HG02588 (cell line): ENCODE measurements around the gene PMEPA1.

Experiments used
- ATAC-seq: cut with Tn5 transposase; IDR thresholded peaks from one replicate; pipeline ENCODE4 v1.9.1; 2021; ENCODE audit warnings: mild to moderate bottlenecking, moderate library complexity; ENCODE audit not compliant: unreplicated experiment

Gene PMEPA1

DNA sequence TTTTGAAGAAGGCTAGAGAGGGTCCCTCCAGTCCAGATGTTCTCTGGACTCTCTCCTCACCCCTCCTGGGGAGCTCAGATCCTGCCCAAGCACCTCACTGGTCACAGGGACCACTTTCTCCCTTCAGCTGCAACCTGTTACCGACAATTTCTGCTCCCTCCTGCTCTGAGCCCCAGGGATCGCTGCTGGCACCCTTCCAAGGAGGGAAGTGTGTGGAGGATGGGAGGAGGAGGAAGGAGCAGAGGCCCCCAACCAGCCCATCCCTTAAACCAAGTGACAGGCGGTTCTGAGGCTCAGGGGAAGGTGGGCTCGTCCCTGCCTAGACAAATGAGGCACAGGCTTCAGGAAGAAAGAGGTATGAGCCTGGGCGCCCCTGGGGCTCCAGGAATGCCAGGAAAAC lies 13.9 kb downstream of the PMEPA1 start:
- ATAC-seq: no peak

DNA sequence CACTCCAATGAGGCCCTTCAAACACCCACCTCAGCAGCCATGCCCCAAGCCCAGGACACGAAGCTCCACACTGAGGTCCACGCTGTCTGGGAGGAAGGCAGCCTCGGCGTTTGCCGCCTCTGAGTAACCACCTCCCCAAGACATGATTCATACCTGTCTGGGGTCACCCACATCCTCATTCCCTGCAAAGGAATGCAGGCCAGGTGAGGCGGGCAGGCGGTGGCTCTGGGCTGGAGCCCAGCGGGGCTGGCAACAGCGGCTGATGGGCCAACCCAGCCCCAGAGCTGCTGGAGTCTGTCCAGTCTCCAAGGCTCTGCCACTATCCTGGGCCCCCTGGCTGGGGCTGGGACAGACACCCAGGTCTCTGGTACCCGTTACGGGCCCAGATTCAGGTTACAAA lies 14.8 kb downstream of the PMEPA1 start:
- ATAC-seq: no peak

DNA sequence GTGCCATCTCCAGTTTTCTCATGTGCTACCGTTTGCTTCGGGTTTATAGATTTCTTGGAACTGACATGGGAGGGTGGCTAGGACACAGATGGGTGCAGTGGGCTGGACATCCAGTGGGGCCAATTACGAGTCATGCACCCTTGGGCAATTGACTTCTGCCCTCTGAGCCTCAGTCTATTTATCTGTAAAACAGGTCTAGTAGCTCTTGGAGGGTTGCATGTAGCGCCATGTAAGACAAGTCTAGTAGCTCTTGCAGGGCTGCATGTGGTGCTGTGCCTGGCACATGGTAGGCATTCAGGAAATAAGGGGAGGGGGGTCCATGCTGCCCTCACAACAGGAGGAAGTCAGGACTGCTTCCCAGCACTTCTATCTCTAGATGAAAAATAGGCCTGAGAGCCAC lies 15.3 kb downstream of the PMEPA1 start:
- ATAC-seq: no peak

DNA sequence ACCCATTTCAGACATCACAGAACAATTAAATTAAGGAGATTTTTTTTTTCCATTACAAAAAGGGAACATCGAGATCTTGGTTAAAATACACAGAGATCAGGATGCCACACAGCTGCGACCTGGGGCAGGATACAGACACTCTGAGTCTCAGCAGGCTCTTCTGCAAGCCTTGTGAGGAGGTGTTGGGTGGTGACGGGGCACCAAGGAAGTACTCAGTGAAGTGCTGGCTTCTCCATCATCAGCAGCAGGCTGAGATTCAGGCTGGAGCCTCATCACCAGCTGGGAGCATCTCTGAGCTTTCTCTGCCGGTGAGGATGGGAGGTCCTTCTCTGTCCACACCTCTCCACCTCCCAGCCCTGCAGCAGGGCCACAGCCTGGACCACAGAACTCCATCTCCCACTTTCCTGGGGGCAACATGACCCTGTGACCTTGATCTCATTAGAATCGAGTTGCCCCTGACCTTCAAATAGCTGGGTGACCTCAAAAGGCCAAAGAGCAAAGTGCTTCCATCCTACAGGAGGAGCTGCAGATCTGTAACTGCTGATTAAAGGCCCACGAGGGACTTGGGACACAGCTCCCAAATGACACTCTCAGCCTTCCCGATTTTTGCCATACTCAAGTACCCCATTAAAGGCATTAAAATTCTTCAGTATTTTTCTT lies 16.0 kb downstream of the PMEPA1 start:
- no peak for ATAC-seq

DNA sequence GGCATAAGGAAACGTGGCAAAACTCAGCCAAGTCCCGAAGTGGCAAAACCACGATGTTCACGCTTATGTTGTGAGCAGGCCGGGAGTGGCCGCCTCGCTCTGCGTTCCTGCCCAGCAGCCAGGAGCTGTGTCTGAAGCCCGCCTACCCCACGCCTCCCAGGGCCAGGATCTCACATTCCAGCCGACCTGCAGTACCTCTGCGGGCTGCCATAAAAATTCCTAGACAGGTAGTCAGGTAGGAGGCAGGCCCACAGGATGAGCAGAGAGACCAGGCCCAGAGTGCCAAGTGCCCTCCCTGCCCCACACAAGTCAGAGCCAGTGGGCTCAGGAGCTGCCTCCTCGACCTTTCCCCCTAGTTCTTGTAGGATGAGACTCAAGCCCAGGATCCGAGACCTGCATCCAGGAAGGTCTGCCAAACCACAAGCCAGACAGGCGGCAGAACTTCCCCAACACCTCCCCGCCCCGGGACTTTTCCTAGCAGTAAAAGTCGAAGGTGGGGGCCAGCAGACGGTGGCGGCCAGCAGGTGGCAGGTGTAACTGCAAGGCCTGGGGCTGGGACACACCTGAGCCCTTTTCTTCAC lies 16.7 kb downstream of the PMEPA1 start:
- ATAC-seq: no peak

DNA sequence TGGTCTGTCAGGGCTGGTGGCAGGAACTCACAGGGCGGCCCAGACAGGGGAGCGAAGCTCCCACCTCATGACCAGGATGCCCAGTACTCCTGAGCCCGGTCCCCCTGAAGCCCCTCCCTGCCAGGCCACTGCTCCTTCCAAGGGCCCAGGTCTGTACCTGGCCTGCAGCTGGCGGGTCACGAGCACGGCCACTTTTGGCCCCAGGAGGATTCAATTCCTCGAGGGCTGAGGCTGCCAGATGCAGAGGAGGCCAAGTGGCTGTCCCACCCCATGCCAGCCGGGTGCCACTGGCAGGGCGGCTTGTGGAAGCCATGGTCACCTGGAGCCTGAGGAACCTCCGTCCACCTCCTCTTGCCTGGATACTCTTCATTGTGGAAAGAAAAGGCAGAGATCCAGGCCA lies 17.4 kb downstream of the PMEPA1 start:
- no peak for ATAC-seq

DNA sequence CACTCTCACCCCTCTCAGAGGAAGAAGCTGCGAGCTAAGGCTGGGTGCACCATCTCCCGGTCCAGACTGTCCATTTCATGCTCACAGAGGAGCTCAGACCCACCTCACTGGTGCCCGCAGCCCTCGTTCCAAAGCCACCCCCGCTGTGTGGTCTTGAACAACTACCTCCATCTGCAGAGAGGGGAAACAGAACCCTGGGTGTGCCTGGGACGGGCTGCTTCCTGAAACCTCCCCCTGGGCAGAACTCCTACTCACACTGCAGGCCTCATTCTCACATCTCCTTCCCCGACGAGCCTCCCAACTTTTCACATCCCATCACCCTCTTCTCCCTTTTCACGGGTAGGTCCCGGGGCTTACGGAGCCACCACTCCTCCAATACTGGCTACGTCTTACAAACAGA lies 18.1 kb downstream of the PMEPA1 start:
- ATAC-seq: no peak

DNA sequence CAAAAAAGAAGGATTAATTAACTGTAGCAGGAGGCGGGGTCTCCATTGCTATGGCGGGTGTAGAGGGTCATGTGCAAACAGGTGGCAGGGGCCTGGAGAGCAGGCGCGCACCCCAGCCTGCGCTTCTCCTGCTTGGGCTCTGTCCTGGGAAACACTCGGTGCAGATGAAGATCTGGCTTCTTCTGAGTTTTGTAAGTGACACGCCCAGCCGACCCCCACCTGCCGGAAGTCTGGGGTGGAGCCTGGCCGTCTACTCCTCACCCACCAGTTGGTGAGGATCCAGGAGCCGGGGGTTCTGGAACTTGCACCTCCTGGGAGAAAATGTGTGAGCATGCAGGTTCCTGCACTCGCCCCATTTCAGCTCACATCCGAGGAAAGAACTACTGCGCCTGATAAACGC lies 19.3 kb downstream of the PMEPA1 start:
- ATAC-seq: no peak

DNA sequence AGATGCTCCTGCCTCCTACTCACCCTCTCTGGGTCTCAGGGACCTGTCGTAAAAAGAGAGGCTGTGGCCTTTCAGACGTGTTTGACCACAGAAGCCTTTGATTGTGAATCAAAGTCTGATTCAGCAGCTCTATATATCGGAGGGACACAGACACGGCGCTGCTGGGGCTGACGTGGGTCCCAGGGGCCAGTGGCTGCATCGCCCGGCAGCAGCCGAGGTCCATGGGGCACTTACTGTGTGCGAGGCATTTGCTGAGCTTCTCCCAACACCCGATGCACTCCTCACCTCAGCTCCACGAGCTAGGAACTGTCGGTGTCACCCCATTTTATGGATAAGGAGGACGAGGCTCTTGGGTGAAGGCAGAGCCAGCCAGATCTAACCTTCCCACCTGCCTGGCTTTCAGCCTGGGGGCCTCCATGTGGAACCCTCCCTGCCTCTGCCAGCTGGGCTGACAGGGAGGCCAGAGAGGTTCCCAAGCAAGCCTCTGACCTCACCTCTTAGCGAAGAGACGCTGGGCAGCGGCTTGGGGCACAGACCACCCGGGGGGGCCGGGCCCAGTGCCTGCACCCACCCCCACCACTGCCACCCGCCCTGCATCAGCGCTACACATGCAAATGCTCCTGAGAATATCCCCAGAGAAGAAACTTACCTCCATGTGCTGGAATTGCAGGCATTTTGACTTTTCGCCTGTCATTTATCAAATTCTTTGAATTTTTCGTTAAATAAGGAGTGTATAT lies 19.9 kb downstream of the PMEPA1 start:
- no peak for ATAC-seq

DNA sequence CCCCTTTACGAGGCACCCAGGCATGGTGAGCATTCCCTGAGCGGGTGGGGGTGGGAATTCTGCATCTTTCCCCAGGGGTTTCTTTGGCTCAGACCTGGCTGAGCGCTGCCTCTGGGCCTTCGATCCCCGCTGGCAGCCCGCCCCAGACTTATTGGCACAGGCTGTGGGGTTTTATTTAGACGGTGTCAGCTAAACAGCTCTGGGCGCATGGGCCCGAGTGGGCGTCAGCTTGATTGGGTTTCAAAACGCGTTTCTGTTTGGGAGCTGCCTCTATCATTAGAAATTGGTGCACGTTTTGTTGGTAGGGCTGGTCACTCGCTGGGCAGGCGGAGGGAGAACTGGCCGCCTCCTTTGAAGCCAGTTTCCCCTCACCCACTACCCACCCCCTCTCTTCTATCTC lies 21.0 kb downstream of the PMEPA1 start:
- no peak for ATAC-seq

DNA sequence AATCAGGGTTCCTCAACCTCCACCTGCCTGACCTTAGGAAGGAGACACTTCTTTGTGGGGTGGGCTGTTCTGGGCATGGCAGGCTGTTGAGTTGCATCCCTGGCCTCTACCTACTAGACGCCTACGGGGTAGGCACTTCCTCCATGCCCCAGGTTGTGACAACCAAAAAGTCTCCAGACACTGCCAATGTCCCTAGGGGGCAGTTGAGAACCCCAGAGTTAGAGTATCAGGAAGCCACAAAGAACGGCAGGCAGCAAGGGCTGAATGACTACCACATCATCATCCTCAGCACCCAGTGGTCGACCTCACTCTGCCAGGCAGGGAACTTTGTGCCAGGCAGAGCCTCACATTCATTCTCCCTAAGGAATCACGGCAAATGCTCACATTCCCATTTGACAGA lies 21.5 kb downstream of the PMEPA1 start:
- ATAC-seq: no peak

DNA sequence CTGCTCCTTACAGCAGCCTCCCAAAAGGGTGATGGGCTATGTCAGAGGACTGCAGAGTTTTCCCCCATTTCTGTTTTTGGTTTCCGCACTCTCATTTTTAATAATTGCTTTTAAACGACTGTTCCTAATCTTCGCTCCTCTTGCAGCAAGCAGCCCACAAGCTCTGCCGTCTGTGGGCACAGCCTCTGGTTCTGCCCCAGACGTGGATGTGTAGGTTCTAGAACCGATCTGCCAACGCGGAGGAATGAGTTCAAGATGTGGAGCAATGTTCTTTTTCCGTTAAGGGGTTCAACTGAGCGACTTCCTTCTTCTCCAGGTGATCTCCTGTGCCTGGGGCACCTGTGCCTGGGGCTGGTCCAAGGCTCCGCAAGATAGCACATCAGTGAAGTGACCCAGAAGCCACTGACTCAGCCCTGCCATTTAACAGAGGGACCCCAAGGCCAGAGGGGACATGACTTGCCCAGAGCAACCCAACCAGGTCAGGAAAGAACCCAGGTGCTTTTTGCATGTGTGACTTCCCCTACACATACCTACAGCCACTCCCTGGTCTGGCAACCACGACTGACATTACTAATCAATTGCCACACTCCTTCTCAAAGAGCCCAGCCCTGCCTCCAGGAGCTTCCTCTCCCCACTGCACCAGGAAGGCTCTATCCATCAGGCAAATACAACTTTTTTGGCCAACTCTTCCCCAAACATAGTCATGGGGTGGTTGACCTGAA lies 22.7 kb downstream of the PMEPA1 start:
- ATAC-seq: no peak

DNA sequence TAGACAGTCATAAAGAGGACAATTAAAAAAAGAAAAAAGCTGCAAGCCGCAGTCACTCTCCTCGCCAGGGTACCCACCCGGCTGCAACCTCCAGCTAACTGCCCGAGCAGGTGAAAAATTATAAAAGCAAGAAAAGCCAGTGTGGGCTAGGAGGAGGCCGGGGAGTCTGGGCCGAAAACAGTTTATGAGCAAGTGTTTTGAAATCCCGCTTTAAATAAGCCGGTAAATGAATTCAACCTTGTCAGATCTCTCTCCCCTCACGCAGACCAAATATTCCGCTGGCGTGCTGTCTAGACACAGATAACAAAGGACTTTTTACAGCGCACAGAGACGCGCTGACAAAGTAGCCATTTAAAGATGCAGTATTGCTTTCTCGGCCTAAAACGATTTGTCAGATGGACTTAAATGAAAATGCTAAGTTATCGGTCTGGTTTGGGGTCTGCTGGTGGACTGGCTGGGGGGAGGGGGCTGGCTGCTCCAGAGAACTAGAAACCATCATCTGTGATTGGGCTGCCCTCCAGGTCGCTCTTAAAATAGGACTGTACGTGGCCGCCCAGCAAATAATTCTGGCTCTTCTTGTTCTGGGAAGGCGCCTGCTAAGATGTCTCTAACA lies 24.6 kb downstream of the PMEPA1 start:
- no peak for ATAC-seq

DNA sequence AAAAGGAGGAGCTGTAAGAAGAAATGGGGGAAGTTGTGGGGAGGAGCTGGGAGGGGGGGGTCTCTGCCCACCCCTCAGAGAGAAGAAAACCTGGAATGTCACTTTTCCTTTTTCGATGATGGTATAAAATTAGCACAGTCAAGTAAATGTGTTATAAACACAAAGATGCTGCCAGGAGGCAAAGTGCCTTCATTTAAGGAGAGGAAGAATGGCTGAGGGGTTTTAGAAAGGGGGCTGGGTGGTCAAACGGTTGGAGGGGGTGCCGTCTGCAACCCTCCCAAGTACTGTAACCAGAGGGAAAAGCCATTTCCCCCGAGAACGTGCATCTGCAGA lies 25.0 kb downstream of the PMEPA1 start:
- ATAC-seq: no peak

DNA sequence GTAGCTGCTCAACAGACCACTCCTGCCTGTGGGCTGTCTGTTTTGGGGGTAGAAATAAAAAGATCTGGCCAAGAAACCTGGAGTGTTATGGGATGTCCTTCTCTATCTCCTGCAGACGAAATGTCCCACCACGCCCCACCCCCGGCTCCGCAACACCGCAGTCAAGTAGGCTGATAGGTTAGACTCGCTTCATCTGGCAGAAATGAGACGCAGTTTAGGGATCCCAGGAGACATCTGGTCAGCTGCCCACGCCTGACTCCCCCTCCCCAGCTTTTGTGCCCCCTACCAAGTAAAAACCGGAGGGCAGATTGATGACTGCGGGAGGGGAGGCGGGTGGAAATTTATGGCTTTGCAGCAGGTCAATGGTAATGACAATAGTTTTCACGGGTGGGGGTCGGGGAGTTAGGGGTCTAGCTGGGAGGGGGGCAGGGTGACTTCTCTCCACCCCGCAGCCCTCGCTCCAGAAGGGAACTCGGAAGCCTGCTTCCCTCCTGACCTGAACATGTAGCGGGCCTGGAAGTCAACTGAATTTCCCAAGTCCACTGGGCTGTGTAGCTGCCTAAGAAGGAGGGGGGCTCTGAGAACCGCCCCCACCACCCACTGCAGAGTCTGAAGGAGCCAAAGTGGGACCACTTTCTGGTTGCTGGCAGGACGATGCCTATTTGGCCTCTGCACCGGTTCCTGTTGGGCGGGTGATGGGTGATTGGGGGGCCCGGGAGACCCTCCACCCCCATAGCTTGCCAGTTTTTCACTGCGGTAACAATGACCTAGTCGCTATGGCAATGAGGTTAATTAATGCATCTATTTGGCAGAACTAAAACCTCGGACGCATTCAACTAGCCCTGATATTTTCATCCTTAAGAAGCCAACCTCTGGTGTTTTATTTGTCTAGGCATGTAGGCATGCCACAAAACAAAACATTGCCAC lies 25.7 kb downstream of the PMEPA1 start:
- no peak for ATAC-seq

DNA sequence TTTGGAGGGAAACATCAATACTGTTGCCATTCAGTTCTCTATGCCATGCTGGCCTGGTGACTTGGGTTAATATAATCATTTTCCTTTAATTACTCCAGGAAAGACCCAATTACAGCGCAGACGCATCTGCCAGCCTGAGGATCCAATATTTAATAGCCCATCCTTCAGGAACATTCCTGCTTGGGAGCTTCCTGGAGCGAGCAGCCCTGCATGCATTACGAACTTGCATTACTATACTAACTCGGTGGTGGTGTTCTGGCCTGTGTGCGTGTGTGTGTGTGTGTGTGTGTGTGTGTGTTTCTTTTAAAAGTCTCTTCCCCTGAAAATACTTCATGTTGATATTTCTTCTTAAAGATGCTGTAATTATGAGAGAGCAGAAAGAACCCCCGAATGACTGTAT lies 26.5 kb downstream of the PMEPA1 start:
- ATAC-seq: no peak

DNA sequence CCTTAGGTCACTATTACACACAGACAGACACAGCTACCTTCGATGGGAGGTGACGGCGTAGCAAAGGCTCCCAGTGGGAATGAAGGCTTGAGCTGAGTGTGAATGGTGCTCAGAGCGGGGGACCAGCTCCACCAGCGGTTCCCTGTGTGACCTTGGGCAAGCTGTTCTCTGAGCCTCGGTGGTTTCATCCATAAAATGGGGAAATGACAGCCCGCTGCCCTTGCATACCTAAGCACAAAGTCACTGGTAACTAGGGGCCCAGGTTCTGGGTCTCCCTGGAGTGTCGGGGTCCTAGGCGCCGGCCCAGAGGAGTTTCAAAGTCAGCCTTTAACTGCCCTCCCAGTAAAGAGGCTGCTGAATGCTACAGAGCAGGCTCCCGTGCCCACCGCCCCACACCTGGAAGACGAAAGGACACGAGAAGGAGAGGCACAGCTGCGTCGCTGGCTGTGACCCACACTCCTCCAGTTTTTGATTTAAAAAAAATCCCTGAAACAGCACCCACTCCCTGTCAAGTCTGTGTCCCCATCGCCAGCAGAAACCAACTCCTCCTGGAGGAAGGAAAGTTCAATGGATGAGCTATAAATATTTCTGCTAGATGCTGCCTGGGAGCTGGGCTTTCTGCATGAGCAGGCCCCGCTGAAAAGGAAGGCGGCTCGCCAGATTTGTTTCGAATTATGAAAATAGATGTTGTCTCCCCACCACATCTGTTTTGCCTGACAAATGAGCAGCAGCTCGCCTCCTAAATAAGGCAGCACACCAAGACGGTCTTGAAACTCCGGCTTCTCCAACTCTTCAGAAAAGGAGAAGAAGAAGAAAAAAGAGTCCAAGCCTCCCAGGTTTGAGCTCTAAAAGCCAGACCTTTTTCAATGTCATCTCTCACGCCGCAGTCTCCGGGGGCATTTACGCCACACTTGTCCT lies 27.4 kb downstream of the PMEPA1 start:
- ATAC-seq: peak; percentile 26

DNA sequence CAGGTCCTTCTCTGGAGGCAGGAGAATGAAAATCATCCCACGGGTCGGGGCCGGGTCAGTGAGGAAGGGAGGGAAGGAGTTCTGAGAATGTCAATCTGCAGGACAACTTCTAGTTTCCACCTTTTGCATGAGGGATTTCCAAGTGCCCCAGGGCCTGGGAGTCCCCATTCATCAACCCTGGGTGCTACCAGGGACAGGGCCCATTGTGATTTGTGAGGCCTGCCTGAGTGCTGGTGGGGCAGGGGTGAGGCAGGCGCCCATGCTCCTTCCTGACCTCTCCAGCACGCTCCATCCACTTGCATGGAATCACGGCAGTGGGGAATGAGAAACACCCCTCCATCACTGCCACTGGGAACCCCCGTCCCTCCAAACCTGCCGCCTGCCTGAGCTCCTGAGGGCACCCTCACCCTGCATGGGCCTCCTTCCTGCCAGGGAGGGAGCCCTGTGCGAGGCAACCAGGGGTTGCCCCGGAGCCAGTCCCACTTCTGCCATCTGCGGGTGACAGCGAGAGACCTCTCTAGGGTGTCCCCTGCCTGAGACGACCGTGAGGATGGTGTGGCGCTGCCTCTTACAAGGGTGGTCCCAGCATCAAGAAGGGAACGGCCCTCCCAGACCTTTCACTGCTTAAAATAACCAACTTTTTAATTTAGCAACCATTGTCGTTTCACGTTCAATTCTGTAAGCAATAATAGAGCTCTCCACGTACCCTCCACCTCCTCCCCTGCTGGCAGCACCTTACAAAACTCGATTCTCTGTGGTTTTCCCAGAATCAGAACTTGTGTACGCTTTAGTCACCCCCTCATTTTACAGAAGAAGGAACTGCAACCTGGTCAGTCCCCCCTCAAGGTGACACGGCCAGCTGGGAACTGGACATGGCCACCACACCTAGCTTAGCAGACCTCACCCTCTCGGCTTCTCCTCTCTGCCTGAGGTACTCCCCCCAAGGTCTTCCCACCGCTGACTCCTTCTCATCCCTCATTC lies 28.6 kb downstream of the PMEPA1 start:
- ATAC-seq: peak; percentile 30
